ENCODE measurements around the gene CD96.
A peak's percentile ranks its signal among the peaks of the same experiment; 100 is the strongest.
"Not testable (repeated sequence)": the region's sequence is repeated elsewhere in the genome, so short reads cannot be mapped to it uniquely, and the experiment has no call there.

Gene CD96

GRCh38 chr3:111669926-111670630, 128.1 kb downstream of the CD96 start:
- Histone ChIP-seq H3K23ac (ENCODE audit: low read depth, low read length, poor library complexity) (no peak overlapping the region), H3K27me3 (ENCODE audit: control insufficient read depth in 3 of 3, insufficient read depth in 3 of 3, low read depth in 1 of 3, low read length in 3 of 3) (peaks cover 0 to 5% (median 4%) of the 10 kb centered on the region in 3 experiments), H2BK120ac (ENCODE audit: low read depth, low read length) (no peak overlapping the region), H3K4me1 (ENCODE audit: control insufficient read depth in 2 of 2, insufficient read depth in 1 of 2, low read depth in 1 of 2, low read length in 2 of 2) (peaks cover 0 to 4% of the 10 kb centered on the region in 2 donors), H2AFZ (ENCODE audit: low read length) (peak overlapping the region; percentile 15), H3K9ac (ENCODE audit: low read depth, low read length, poor library complexity) (no peak overlapping the region), H3K79me1 (ENCODE audit: low read depth, low read length) (no peaks in the 10 kb centered on the region), H2BK15ac (ENCODE audit: low read length) (no peak overlapping the region), H2AK5ac (ENCODE audit: low read depth, low read length) (no peak overlapping the region), H2BK12ac (ENCODE audit: low read length) (no peak overlapping the region), H4K91ac (ENCODE audit: low read depth, low read length, poor library complexity) (no peak overlapping the region), H2BK5ac (ENCODE audit: low read length) (no peak overlapping the region), H3K18ac (ENCODE audit: low read length) (no peak overlapping the region), H4K8ac (ENCODE audit: low read depth, low read length) (no peak overlapping the region), H3K4me3 (ENCODE audit: low read length in 2 of 2) (no peak overlapping the region), H3K14ac (ENCODE audit: low read length) (no peak overlapping the region), H3K9me3 (replicated peaks in 1 of 2; ENCODE audit: control insufficient read depth in 2 of 2, insufficient read depth in 1 of 2, low read depth in 1 of 2, low read length in 2 of 2) (no peaks in the 10 kb centered on the region), H3K36me3 (replicated peaks in 1 of 2; ENCODE audit: control insufficient read depth in 2 of 2, insufficient read depth in 2 of 2, low read length in 2 of 2) (no peaks in the 10 kb centered on the region), H3K4ac (ENCODE audit: low read length) (no peak overlapping the region), H3K4me2 (ENCODE audit: insufficient read depth, low read length, poor library complexity, severe bottlenecking) (no peak overlapping the region), H3K27ac (replicated peaks; ENCODE audit: low read length) (no peak overlapping the region)
- no CpG with 5 or more reads among the region's 7 CpGs for WGBS, 2 donors (ENCODE audit: extremely low coverage in 2 of 2, insufficient read length in 2 of 2, insufficient replicate concordance in 1 of 2)
- DNase-seq (ENCODE audit: low spot score), result no peak

DNA sequence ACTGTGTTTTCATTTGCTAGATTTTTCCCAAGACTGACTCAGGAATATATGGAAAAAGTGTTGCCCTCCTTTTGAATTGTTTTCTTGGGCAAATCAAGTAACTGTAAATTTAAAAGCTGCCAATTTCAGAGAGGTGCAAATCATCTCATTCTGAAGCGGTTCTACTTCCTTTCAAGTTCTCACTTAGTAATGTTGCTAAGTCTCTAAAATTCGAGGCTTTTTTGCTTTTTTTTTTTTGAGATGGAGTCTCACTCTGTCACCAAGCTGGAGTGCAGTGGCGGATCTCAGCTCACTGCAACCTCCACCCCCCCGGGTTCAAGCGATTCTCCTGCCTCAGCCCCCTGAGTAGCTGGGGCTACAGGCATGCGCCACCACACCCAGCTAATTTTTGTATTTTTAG, 130.5 kb downstream of the CD96 start:
- H3K4me2 ChIP-seq (ENCODE audit: insufficient read depth, low read length, poor library complexity, severe bottlenecking), result not testable (repeated sequence)
- WGBS, 2 donors (ENCODE audit: extremely low coverage in 2 of 2, insufficient read length in 2 of 2, insufficient replicate concordance in 1 of 2), result no CpG with 5 or more reads among the region's 6 CpGs
- H3K4me1 ChIP-seq (ENCODE audit: control insufficient read depth in 2 of 2, insufficient read depth in 1 of 2, low read depth in 1 of 2, low read length in 2 of 2), result peaks cover 3 to 13% of the 10 kb centered on the region in 2 donors

DNA sequence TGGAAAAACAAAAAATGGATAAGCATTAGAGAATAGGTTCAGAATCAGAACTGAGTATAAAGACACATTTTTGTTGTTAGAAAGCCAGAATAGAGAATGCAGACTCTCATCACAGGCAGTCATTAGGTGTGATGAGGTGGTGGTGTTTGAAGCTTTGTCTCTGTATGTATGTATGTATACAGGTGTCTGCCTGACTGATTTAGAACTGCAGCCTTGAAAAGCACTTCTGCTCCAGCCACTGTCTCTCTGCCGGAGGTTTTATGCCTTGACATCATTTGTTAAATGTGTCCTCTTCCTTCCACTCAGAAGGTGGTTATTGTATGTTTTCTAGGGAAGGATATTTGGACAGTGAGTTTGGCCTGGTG, 133.8 kb downstream of the CD96 start:
- no peak overlapping the region for H2BK15ac ChIP-seq (ENCODE audit: low read length)
- H3K27me3 ChIP-seq (ENCODE audit: control insufficient read depth in 3 of 3, insufficient read depth in 3 of 3, low read depth in 1 of 3, low read length in 3 of 3), result peaks cover 0 to 5% (median 4%) of the 10 kb centered on the region in 3 experiments
- H2AK5ac ChIP-seq (ENCODE audit: low read depth, low read length), result no peak overlapping the region
- H2BK5ac ChIP-seq (ENCODE audit: low read length), result no peak overlapping the region
- no peak overlapping the region for H4K91ac ChIP-seq (ENCODE audit: low read depth, low read length, poor library complexity)
- H2BK12ac ChIP-seq (ENCODE audit: low read length), result no peak overlapping the region
- H3K18ac ChIP-seq (ENCODE audit: low read length), result no peak overlapping the region
- WGBS, 2 donors (ENCODE audit: extremely low coverage in 2 of 2, insufficient read length in 2 of 2, insufficient replicate concordance in 1 of 2), result no CpG with 5 or more reads among the region's 1 CpG
- H4K8ac ChIP-seq (ENCODE audit: low read depth, low read length), result no peak overlapping the region
- no peak overlapping the region for H3K9ac ChIP-seq (ENCODE audit: low read depth, low read length, poor library complexity)
- peak overlapping the region; percentile 15 for H2AFZ ChIP-seq (ENCODE audit: low read length)
- no peak overlapping the region for H2BK120ac ChIP-seq (ENCODE audit: low read depth, low read length)
- no peak overlapping the region for H3K14ac ChIP-seq (ENCODE audit: low read length)
- H3K36me3 ChIP-seq (replicated peaks in 1 of 2; ENCODE audit: control insufficient read depth in 2 of 2, insufficient read depth in 2 of 2, low read length in 2 of 2), result no peaks in the 10 kb centered on the region
- no peak for DNase-seq (ENCODE audit: low spot score)
- no peaks in the 10 kb centered on the region for H3K9me3 ChIP-seq (replicated peaks in 1 of 2; ENCODE audit: control insufficient read depth in 2 of 2, insufficient read depth in 1 of 2, low read depth in 1 of 2, low read length in 2 of 2)
- no peaks in the 10 kb centered on the region for H3K79me1 ChIP-seq (ENCODE audit: low read depth, low read length)
- no peak overlapping the region for H3K4me2 ChIP-seq (ENCODE audit: insufficient read depth, low read length, poor library complexity, severe bottlenecking)
- no peak overlapping the region for H3K4ac ChIP-seq (ENCODE audit: low read length)
- no peak overlapping the region for H3K23ac ChIP-seq (ENCODE audit: low read depth, low read length, poor library complexity)
- peaks cover 3 to 13% of the 10 kb centered on the region in 2 donors for H3K4me1 ChIP-seq (ENCODE audit: control insufficient read depth in 2 of 2, insufficient read depth in 1 of 2, low read depth in 1 of 2, low read length in 2 of 2)
- peak overlapping the region in 1 of 2 donors; percentile 69 for H3K4me3 ChIP-seq (ENCODE audit: low read length in 2 of 2)
- no peak overlapping the region for H3K27ac ChIP-seq (replicated peaks; ENCODE audit: low read length)

More for the DNA sequence above, 130.5 kb downstream of the CD96 start:
- H3K36me3 ChIP-seq (replicated peaks in 1 of 2; ENCODE audit: control insufficient read depth in 2 of 2, insufficient read depth in 2 of 2, low read length in 2 of 2); H3K79me1 ChIP-seq (ENCODE audit: low read depth, low read length); H3K27ac ChIP-seq (replicated peaks; ENCODE audit: low read length); H3K9ac ChIP-seq (ENCODE audit: low read depth, low read length, poor library complexity); H2AFZ ChIP-seq (ENCODE audit: low read length); H4K91ac ChIP-seq (ENCODE audit: low read depth, low read length, poor library complexity); H3K4me3 ChIP-seq (ENCODE audit: low read length in 2 of 2); H2BK12ac ChIP-seq (ENCODE audit: low read length); H3K23ac ChIP-seq (ENCODE audit: low read depth, low read length, poor library complexity); H2AK5ac ChIP-seq (ENCODE audit: low read depth, low read length); H3K14ac ChIP-seq (ENCODE audit: low read length); H3K27me3 ChIP-seq (ENCODE audit: control insufficient read depth in 3 of 3, insufficient read depth in 3 of 3, low read depth in 1 of 3, low read length in 3 of 3); H3K18ac ChIP-seq (ENCODE audit: low read length); H2BK120ac ChIP-seq (ENCODE audit: low read depth, low read length); H2BK5ac ChIP-seq (ENCODE audit: low read length); H2BK15ac ChIP-seq (ENCODE audit: low read length); H3K9me3 ChIP-seq (replicated peaks in 1 of 2; ENCODE audit: control insufficient read depth in 2 of 2, insufficient read depth in 1 of 2, low read depth in 1 of 2, low read length in 2 of 2); DNase-seq (ENCODE audit: low spot score); H4K8ac ChIP-seq (ENCODE audit: low read depth, low read length); H3K4ac ChIP-seq (ENCODE audit: low read length): not testable (repeated sequence)

DNA sequence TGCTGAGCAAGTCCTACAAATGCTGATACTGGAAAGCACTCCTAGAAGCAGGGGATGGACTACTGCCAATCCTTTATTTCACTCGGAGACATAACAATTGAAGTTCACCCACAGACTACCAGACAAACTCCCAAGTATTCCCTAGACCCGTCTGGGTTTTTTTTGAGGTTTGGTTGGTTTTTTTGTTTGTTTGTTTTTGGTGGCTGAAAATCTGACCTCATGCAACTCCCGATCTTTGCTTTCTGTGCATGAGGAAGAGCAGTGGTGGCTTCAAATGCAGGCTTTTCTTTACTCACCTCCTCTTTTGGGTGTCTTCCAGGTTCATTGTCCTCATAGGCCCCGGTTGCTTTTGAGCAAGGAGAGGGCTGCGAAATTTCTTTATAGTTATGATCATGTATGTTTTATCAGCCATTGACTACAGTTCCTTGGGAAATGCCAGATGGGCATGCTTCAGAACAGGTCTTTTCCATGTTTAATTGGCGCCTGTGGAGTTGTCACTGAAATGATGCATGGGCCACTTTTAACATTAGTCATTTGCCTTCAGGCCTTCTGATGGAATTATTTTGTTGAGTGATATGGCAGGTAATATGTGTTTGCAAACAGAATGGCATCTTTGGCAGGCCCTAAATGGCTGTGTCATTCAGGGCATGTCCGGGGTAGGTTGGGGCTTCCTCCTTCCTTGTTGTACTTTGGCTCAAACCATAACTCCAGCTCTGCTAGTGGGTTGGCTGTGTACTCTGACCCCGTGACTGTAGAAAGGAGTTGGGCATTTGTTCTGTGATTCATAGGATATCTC, 134.4 kb downstream of the CD96 start:
- Histone ChIP-seq H3K27me3 (ENCODE audit: control insufficient read depth in 3 of 3, insufficient read depth in 3 of 3, low read depth in 1 of 3, low read length in 3 of 3) (peaks cover 0 to 5% (median 4%) of the 10 kb centered on the region in 3 experiments), H3K27ac (replicated peaks; ENCODE audit: low read length) (no peak overlapping the region), H4K91ac (ENCODE audit: low read depth, low read length, poor library complexity) (no peak overlapping the region), H2AK5ac (ENCODE audit: low read depth, low read length) (no peak overlapping the region), H3K9me3 (replicated peaks in 1 of 2; ENCODE audit: control insufficient read depth in 2 of 2, insufficient read depth in 1 of 2, low read depth in 1 of 2, low read length in 2 of 2) (no peaks in the 10 kb centered on the region), H2AFZ (ENCODE audit: low read length) (peak overlapping the region; percentile 15), H3K23ac (ENCODE audit: low read depth, low read length, poor library complexity) (no peak overlapping the region), H3K4me3 (ENCODE audit: low read length in 2 of 2) (peak overlapping the region in 1 of 2 donors; percentile 69), H3K36me3 (replicated peaks in 1 of 2; ENCODE audit: control insufficient read depth in 2 of 2, insufficient read depth in 2 of 2, low read length in 2 of 2) (no peaks in the 10 kb centered on the region), H3K18ac (ENCODE audit: low read length) (no peak overlapping the region), H2BK15ac (ENCODE audit: low read length) (no peak overlapping the region), H3K4me1 (ENCODE audit: control insufficient read depth in 2 of 2, insufficient read depth in 1 of 2, low read depth in 1 of 2, low read length in 2 of 2) (peaks cover 3 to 13% of the 10 kb centered on the region in 2 donors), H4K8ac (ENCODE audit: low read depth, low read length) (no peak overlapping the region), H3K79me1 (ENCODE audit: low read depth, low read length) (no peaks in the 10 kb centered on the region), H3K4me2 (ENCODE audit: insufficient read depth, low read length, poor library complexity, severe bottlenecking) (no peak overlapping the region), H3K9ac (ENCODE audit: low read depth, low read length, poor library complexity) (no peak overlapping the region), H2BK5ac (ENCODE audit: low read length) (no peak overlapping the region), H3K4ac (ENCODE audit: low read length) (no peak overlapping the region), H3K14ac (ENCODE audit: low read length) (no peak overlapping the region), H2BK120ac (ENCODE audit: low read depth, low read length) (no peak overlapping the region), H2BK12ac (ENCODE audit: low read length) (no peak overlapping the region)
- WGBS, 2 donors (ENCODE audit: extremely low coverage in 2 of 2, insufficient read length in 2 of 2, insufficient replicate concordance in 1 of 2), result no CpG with 5 or more reads among the region's 8 CpGs
- no peak for DNase-seq (ENCODE audit: low spot score)
